Spleen (tissue), 11 donors: ENCODE results near the gene GABARAPL1. TPM values are rescaled to one million over a fixed set of nuclear protein-coding genes. Genes with fewer than 3 reads are reported as not detected.

ENCODE experiments used
- DNase-seq: peaks from one replicate; pipeline ENCODE4 v3.0.0-alpha.2; 2020
- H3K27ac ChIP-seq, 8 donors: fragments of 200-600 bp; sonication (generic) in 7 of 8; 1 replicate in 4 of 8; 2 replicates in 4 of 8; pipeline versions ENCODE4 v1.5.0 to v1.8.0; 2016 to 2021; ENCODE audit warnings: inconsistent platforms in 4 of 8, mild to moderate bottlenecking in 4 of 8, moderate library complexity in 1 of 8
- H3K27me3 ChIP-seq, 7 donors: fragments of 200-600 bp; sonication (generic) in 6 of 7; replicated peaks in 1 of 7; 1 replicate in 4 of 7; 2 replicates in 3 of 7; pipeline versions ENCODE4 v1.5.0 to v1.8.0; 2016 to 2021; ENCODE audit warnings: inconsistent platforms in 3 of 7, mild to moderate bottlenecking in 1 of 7
- H3K36me3 ChIP-seq, 6 donors: fragments of 200-600 bp; sonication (generic) in 5 of 6; 1 replicate in 4 of 6; 2 replicates in 2 of 6; pipeline versions ENCODE4 v1.5.0 to v1.8.0; 2016 to 2021; ENCODE audit warnings: inconsistent platforms in 2 of 6
- H3K4me1 ChIP-seq, 6 donors: fragments of 200-600 bp; sonication (generic) in 5 of 6; 1 replicate in 3 of 6; 2 replicates in 3 of 6; pipeline versions ENCODE4 v1.5.0 to v1.8.0; 2016 to 2021; ENCODE audit warnings: inconsistent platforms in 3 of 6
- H3K4me3 ChIP-seq, 8 donors: fragments of 200-600 bp; sonication (generic) in 7 of 8; 1 replicate in 4 of 8; 2 replicates in 4 of 8; pipeline versions ENCODE4 v1.5.0 to v1.8.0; 2016 to 2021; ENCODE audit warnings: inconsistent platforms in 4 of 8, mild to moderate bottlenecking in 4 of 8, moderate library complexity in 2 of 8
- H3K9me3 ChIP-seq, 8 donors: fragments of 200-600 bp; sonication (generic) in 7 of 8; 1 replicate in 4 of 8; 2 replicates in 4 of 8; pipeline versions ENCODE4 v1.5.0 to v1.8.0; 2016 to 2021; ENCODE audit warnings: inconsistent platforms in 4 of 8
- POLR2A ChIP-seq, 3 donors: fragments of 450-650 bp; IDR thresholded peaks; one replicate each; pipeline ENCODE4 v1.5.1; 2017; ENCODE audit warnings: antibody characterized with exemption in 3 of 3, mild to moderate bottlenecking in 1 of 3
- POLR2AphosphoS5 ChIP-seq, 3 donors: sonication (generic); formaldehyde crosslinking; IDR thresholded peaks; one replicate each; pipeline ENCODE4 v1.5.1; 2017; ENCODE audit warnings: antibody characterized with exemption in 3 of 3
- WGBS, 5 donors: extraction: QIAGEN DNeasy Blood & Tissue Kit in 3 of 5; methylation state at CpG; one replicate each; pipeline versions ENCODE4 v1.1.5 to v1.1.7; 2013 to 2018; 5-methylcytosine and 5-hydroxymethylcytosine counted together
- intact Hi-C: fragments of 100-400 bp; cut with DNase I; formaldehyde crosslinking; loops from one replicate; pipeline ENCODE4 v1.15.0; 2023; ENCODE audit warnings: low total_unique reads
- polyA plus RNA-seq, 3 donors: library from polyadenylated mRNA; stranded (reverse); fragments of 200-250 nt; gene quantifications; one replicate each; pipeline ENCODE4 v1.2.1, GENCODE V29; 2013
- total RNA-seq, 7 donors: library from RNA; depleted of rRNA in 3 of 7; stranded (reverse); fragments of >200 nt in 3 of 7; fragmentation: NEBNext Ultra II Directional in 4 of 7; extraction: Animal tissue kit (Norgen Biotek cat#: 25700) in 4 of 7; gene quantifications; one replicate each; pipeline versions ENCODE4 v1.1.0 to v1.2.1, GENCODE V29; 2016 to 2021
- TF ChIP-seq, protein P1 (sequence below), 11 experiments: fragments of 200-600 bp in 7 of 11; fragments of 450-650 bp in 4 of 11; sonication (generic) in 4 of 11; IDR thresholded peaks in 8 of 11; conservative IDR thresholded peaks in 3 of 11; 1 replicate in 7 of 11; 2 replicates in 4 of 11; pipeline versions ENCODE4 v1.4.0 to v1.8.0; 2016 to 2021; ENCODE audit warnings: antibody characterized with exemption in 11 of 11, inconsistent platforms in 4 of 11, mild to moderate bottlenecking in 1 of 11
- donor health status: healthy with polysubstance abuse.
- donor health status: DM: no; HTN: no; CAD: no; lungs with moderate emphysema.
- donor health status: DM: no; HTN: no; CAD: no.
- donor health status: Bipolar disorder and iron deficiency.
- donor health status: healthy.
- donor health status: DM: no; HTN: no; CAD: no.
- donor health status: DM: yes; HTN: yes; CAD: no.

The GABARAPL1 gene
- total and polyA plus RNA-seq, 10 donors, result 10.0 to 79.7 (median 48.5) TPM

DNA sequence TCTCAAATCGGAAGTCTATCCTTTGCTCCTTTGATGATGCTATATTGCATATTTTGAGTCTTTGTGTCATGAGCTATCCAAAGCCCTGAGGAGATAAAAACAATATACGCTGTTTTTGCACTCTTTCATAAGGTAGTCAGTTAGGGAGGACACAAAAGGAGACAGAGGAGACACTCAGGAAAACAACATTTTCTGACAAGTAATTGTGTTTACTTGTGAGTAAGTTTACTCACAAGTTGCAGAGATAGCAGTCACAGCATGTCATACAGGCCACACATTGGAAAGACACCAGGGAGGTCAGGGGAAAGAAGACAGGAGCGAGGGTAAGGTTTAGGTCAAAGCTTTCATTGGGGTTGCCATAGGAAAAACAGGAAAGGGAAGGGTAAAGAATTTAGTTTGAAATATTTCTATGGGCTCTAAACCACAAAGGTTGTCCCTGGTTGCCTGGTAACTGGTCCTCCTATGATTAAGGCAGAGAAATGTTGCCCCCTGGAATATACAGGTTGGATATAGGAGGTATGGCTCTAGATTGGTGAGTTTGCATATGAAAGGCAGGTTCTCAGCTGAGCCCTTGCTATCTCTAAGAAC is 7.4 kb upstream of the GABARAPL1 start:
- Histone ChIP-seq H3K4me1 (no peaks in the 10 kb centered on the region), H3K27ac (no peak overlapping the region), H3K36me3 (no peaks in the 10 kb centered on the region), H3K27me3 (no peaks in the 10 kb centered on the region), H3K9me3 (no peaks in the 10 kb centered on the region), H3K4me3 (no peak overlapping the region)
- intact Hi-C loops, result no loop called here
- TF ChIP-seq POLR2A (IDR thresholded peaks at IDR 0.05) (no peak), POLR2AphosphoS5 (IDR thresholded peaks at IDR 0.05) (no peak)
- TF ChIP-seq, protein P1, sequence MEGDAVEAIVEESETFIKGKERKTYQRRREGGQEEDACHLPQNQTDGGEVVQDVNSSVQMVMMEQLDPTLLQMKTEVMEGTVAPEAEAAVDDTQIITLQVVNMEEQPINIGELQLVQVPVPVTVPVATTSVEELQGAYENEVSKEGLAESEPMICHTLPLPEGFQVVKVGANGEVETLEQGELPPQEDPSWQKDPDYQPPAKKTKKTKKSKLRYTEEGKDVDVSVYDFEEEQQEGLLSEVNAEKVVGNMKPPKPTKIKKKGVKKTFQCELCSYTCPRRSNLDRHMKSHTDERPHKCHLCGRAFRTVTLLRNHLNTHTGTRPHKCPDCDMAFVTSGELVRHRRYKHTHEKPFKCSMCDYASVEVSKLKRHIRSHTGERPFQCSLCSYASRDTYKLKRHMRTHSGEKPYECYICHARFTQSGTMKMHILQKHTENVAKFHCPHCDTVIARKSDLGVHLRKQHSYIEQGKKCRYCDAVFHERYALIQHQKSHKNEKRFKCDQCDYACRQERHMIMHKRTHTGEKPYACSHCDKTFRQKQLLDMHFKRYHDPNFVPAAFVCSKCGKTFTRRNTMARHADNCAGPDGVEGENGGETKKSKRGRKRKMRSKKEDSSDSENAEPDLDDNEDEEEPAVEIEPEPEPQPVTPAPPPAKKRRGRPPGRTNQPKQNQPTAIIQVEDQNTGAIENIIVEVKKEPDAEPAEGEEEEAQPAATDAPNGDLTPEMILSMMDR (IDR thresholded peaks at IDR 0.05 in 8 of 11, conservative IDR thresholded peaks at IDR 0.05 in 3 of 11), result no peak
- DNase-seq, result no peak
- whole genome bisulfite sequencing, 5 donors, result 89 to 97% (median 93%) methylated on average over 3 of the region's 3 CpGs

DNA sequence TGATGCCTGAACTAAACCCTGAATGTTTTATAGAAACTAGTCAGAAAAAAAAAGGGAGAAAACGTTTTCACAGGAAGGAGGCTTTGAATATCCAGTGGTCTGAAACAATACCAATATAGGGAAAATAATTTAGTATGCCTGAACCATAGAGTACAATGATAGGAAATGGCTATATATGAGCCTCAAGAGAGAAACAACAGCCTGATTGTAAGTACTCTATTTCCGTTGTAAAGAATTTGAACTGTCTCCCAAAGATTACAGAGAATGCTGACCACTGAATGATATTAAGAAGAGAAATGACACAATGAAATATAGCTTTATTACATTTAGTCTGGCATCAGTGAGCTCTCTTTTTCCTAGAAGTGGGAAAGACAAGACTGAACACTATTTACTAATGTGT is 5.5 kb upstream of the GABARAPL1 start:
- H3K4me3 ChIP-seq, result no peak overlapping the region
- no peak overlapping the region for H3K27ac ChIP-seq
- TF ChIP-seq, protein P1 (IDR thresholded peaks at IDR 0.05 in 8 of 11, conservative IDR thresholded peaks at IDR 0.05 in 3 of 11), result no peak
- TF ChIP-seq POLR2A (IDR thresholded peaks at IDR 0.05), result no peak
- TF ChIP-seq POLR2AphosphoS5 (IDR thresholded peaks at IDR 0.05), result no peak
- H3K4me1 ChIP-seq, result peaks cover 0 to 8% (median 2%) of the 10 kb centered on the region in 6 donors
- no peaks in the 10 kb centered on the region for H3K9me3 ChIP-seq
- no peak for DNase-seq
- H3K36me3 ChIP-seq, result no peaks in the 10 kb centered on the region
- WGBS, 5 donors, result 31 to 50% (median 38%) methylated on average over 2 of the region's 2 CpGs
- peaks cover 0 to 3% (median 0%) of the 10 kb centered on the region in 7 donors for H3K27me3 ChIP-seq
- intact Hi-C loops, result no loop called here

DNA sequence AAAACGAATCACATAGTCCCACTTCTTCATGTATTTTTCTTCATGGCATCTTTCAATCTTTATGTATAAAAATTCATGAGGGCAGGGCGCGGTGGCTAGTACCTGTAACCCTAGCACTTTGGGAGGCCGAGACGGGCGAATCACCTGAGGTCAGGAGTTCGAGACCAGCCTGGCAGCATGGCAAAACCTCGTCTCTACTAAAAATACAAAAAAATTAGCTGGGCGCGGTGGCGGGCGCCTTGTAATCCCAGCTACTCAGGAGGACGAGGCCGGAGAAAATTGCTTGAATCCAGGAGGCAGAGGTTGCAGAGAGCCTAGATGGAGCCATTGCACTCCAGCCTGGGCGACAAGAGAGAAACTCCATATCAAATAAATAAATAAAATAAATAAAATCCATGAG is 2.5 kb upstream of the GABARAPL1 start:
- TF ChIP-seq POLR2A (IDR thresholded peaks at IDR 0.05), result no peak
- no peak overlapping the region for H3K27ac ChIP-seq
- intact Hi-C loops, result no loop called here
- no peak for DNase-seq
- H3K27me3 ChIP-seq, result peaks cover 0 to 3% (median 0%) of the 10 kb centered on the region in 7 donors
- H3K4me1 ChIP-seq, result peaks cover under 1 to 33% (median 17%) of the 10 kb centered on the region in 6 donors
- H3K4me3 ChIP-seq, result no peak overlapping the region
- H3K9me3 ChIP-seq, result no peaks in the 10 kb centered on the region
- 93 to 97% (median 96%) methylated on average over 15 of the region's 15 CpGs for WGBS, 5 donors
- no peaks in the 10 kb centered on the region for H3K36me3 ChIP-seq

DNA sequence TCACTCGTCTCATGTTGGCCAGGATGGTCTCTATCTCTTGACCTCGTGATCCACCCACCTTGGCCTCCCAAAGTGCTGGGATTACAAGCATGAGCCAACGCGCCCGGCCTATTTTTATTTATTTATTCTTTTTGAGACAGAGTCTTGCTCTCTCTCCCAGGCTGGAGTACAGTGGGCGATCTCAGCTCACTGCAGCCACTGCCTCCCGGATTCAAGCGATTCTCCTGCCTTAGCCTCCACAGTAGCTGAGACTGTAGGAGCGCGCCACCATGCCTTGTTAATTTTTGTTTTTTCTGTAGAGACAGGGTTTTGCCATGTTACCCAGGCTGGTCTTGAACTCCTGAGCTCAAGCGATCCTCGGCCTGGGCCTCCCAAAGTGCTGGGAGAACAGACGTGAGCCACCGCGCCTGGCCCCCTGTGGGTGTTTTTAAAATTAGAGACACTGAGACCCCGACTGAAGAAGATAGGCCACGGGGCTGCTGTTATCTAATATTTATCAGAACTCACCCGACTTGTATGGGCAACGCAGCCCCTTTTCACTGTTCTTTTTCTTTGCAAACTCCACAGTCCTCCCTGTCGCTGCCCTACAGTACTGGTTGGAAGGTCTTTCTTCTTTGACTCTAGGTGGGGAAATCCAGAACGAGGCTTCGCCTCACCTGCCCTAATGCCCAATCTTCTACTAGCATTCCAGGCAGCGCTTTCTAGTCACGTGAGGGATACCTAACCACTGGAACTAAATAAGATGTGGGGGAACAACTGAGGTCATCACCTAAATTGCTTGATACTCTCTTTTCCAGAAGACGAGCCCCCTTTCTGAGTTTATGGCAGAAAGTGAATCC is 1.4 kb upstream of the GABARAPL1 start:
- Histone ChIP-seq H3K9me3 (no peaks in the 10 kb centered on the region), H3K36me3 (peaks cover 0 to 5% (median 0%) of the 10 kb centered on the region in 6 donors), H3K27ac (peak overlapping the region in 7 of 8 donors; percentile 96 to 98 (median 98)), H3K27me3 (peaks cover 0 to 3% (median 0%) of the 10 kb centered on the region in 7 donors), H3K4me1 (peaks cover 6 to 44% (median 26%) of the 10 kb centered on the region in 6 donors), H3K4me3 (peak overlapping the region in 2 of 8 donors; percentile 76 to 79)
- TF ChIP-seq POLR2AphosphoS5 (IDR thresholded peaks at IDR 0.05) (no peak), POLR2A (IDR thresholded peaks at IDR 0.05) (no peak)
- TF ChIP-seq, protein P1 (IDR thresholded peaks at IDR 0.05 in 8 of 11, conservative IDR thresholded peaks at IDR 0.05 in 3 of 11), result no peak
- 92 to 96% (median 94%) methylated on average over 25 of the region's 25 CpGs for WGBS, 5 donors
- intact Hi-C loops, result no loop called here
- no peak for DNase-seq
